H1 (cell line): ENCODE measurements around the gene HES2. TPM values are rescaled to one million over a fixed set of nuclear protein-coding genes. Genes with fewer than 3 reads are reported as not detected.
A peak's percentile ranks its signal among the peaks of the same experiment; 100 is the strongest.

Experiments
- CTCF ChIA-PET: fragments of 300-600 bp; sonication (Branson Sonifier 250); formaldehyde crosslinking; loops from one replicate; lab custom pipeline; 2021; ENCODE audit not compliant: partially characterized antibody; lab: Charles Lee
- POLR2A ChIA-PET: fragments of 300-600 bp; sonication (Branson Sonifier 250); formaldehyde crosslinking; loops from one replicate; lab custom pipeline; 2021; ENCODE audit warnings: inconsistent platforms; ENCODE audit not compliant: partially characterized antibody; lab: Charles Lee
- DNase-seq, 2 experiments: peaks; one replicate each; pipeline versions ENCODE4 v3.0.0 to v3.0.0-alpha.2; 2010 to 2022; ENCODE audit warnings: low spot score in 2 of 2, low read depth in 1 of 2, mixed read lengths in 1 of 2
- FAIRE-seq: peaks from 2 replicates; lab custom pipeline; 2011; peaks lifted over from hg19 to GRCh38; lab: Jason Lieb, UNC
- H2AFZ ChIP-seq: 2 replicates; pipeline ENCODE4 v1.8.1; 2012; ENCODE audit warnings: low read length, inconsistent platforms
- H2AK5ac ChIP-seq: 2 replicates; pipeline ENCODE4 v1.6.1; 2013; ENCODE audit warnings: low read depth, low read length
- H2BK120ac ChIP-seq: replicated peaks from 2 replicates; pipeline ENCODE3; 2013; ENCODE audit warnings: low read depth, low read length, inconsistent platforms
- H2BK12ac ChIP-seq: 2 replicates; pipeline ENCODE4 v1.6.1; 2013; ENCODE audit warnings: low read depth, low read length
- H2BK15ac ChIP-seq: 2 replicates; pipeline ENCODE4 v1.6.1; 2013; ENCODE audit warnings: low read length
- H2BK20ac ChIP-seq: 2 replicates; pipeline ENCODE4 v1.6.1; 2013; ENCODE audit warnings: low read length
- H2BK5ac ChIP-seq: 2 replicates; pipeline ENCODE4 v1.6.1; 2013; ENCODE audit warnings: low read depth, low read length
- H3K14ac ChIP-seq: 2 replicates; pipeline ENCODE4 v1.6.1; 2013; ENCODE audit warnings: inconsistent platforms; ENCODE audit not compliant: insufficient read length
- H3K18ac ChIP-seq: 2 replicates; pipeline ENCODE4 v1.6.1; 2013; ENCODE audit warnings: low read length; ENCODE audit errors: extremely low read depth
- H3K23ac ChIP-seq: 2 replicates; pipeline ENCODE4 v1.6.1; 2013; ENCODE audit warnings: inconsistent platforms; ENCODE audit not compliant: insufficient read length
- H3K23me2 ChIP-seq: 2 replicates; pipeline ENCODE4 v1.6.1; 2013; ENCODE audit warnings: low read depth, low read length
- H3K27ac ChIP-seq: 2 replicates; pipeline ENCODE4 v1.6.1; 2011; ENCODE audit warnings: low read depth, low read length, inconsistent platforms
- H3K27me3 ChIP-seq, 4 experiments: replicated peaks in 1 of 4; 1 replicate in 1 of 4; 2 replicates in 3 of 4; pipeline versions ENCODE4 v1.6.1 to v1.8.1; 2011 to 2013; ENCODE audit warnings: low read length in 3 of 4, mild to moderate bottlenecking in 3 of 4, inconsistent platforms in 2 of 4, mixed read lengths in 2 of 4, moderate library complexity in 1 of 4; ENCODE audit not compliant: control insufficient read depth in 3 of 4, insufficient read depth in 3 of 4; ENCODE audit errors: extremely low read depth in 1 of 4
- H3K36me3 ChIP-seq, 4 experiments: 2 replicates each; pipeline versions ENCODE4 v1.6.1 to v1.8.1; 2011 to 2013; ENCODE audit warnings: mild to moderate bottlenecking in 4 of 4, low read length in 3 of 4, moderate library complexity in 2 of 4, control low read depth in 1 of 4, inconsistent platforms in 1 of 4; ENCODE audit not compliant: insufficient read depth in 4 of 4, control insufficient read depth in 2 of 4
- H3K4ac ChIP-seq: replicated peaks from 2 replicates; pipeline ENCODE3; 2013; ENCODE audit warnings: low read length, low read depth, mixed read lengths, inconsistent platforms; ENCODE audit not compliant: insufficient read length
- H3K4me1 ChIP-seq, 4 experiments: replicated peaks in 1 of 4; 1 replicate in 1 of 4; 2 replicates in 3 of 4; pipeline versions ENCODE4 v1.6.1 to v1.8.1; 2011 to 2013; ENCODE audit warnings: low read length in 3 of 4, inconsistent platforms in 2 of 4, mixed read lengths in 1 of 4; ENCODE audit not compliant: insufficient read depth in 4 of 4, control insufficient read depth in 3 of 4
- H3K4me2 ChIP-seq, 2 experiments: 2 replicates each; pipeline versions ENCODE4 v1.6.1 to v1.8.1; 2011 to 2013; ENCODE audit warnings: low read depth in 2 of 2, low read length in 2 of 2, control low read depth in 1 of 2, inconsistent platforms in 1 of 2, mild to moderate bottlenecking in 1 of 2; ENCODE audit not compliant: insufficient read depth in 1 of 2
- H3K4me3 ChIP-seq, 4 experiments: fragments of 200-600, 300-600 bp in 1 of 4; sonication (generic), shearing (Covaris generic), sonication (Bioruptor Twin) in 1 of 4; 2 replicates each; pipeline versions ENCODE4 v1.5.1 to v1.8.1; 2011 to 2016; ENCODE audit warnings: low read length in 4 of 4, low read depth in 3 of 4, control low read depth in 2 of 4, inconsistent platforms in 2 of 4, mild to moderate bottlenecking in 2 of 4, mixed read lengths in 1 of 4, moderate library complexity in 1 of 4; ENCODE audit not compliant: insufficient read depth in 2 of 4; ENCODE audit errors: extremely low read depth in 1 of 4
- H3K56ac ChIP-seq: replicated peaks from 2 replicates; pipeline ENCODE3; 2013; ENCODE audit warnings: low read depth, mild to moderate bottlenecking, mixed read lengths, low read length, inconsistent platforms; ENCODE audit not compliant: insufficient read length
- H3K79me1 ChIP-seq: 2 replicates; pipeline ENCODE4 v1.6.1; 2013; ENCODE audit warnings: low read depth, low read length, control low read depth
- H3K79me2 ChIP-seq, 2 experiments: 2 replicates each; pipeline versions ENCODE4 v1.6.1 to v1.8.1; 2012 to 2013; ENCODE audit warnings: low read length in 2 of 2, mild to moderate bottlenecking in 2 of 2, inconsistent platforms in 1 of 2; ENCODE audit not compliant: insufficient read depth in 2 of 2, control insufficient read depth in 1 of 2
- H3K9ac ChIP-seq, 4 experiments: replicated peaks in 1 of 4; 1 replicate in 1 of 4; 2 replicates in 3 of 4; pipeline versions ENCODE4 v1.6.1 to v1.8.1; 2011 to 2013; ENCODE audit warnings: low read depth in 3 of 4, low read length in 3 of 4, control low read depth in 2 of 4, mild to moderate bottlenecking in 2 of 4, moderate library complexity in 2 of 4, inconsistent platforms in 1 of 4; ENCODE audit errors: extremely low read depth in 1 of 4
- H3K9me3 ChIP-seq, 2 experiments: 2 replicates each; pipeline versions ENCODE4 v1.6.1 to v1.8.1; 2012 to 2013; ENCODE audit warnings: mild to moderate bottlenecking in 2 of 2, moderate library complexity in 2 of 2, control low read depth in 1 of 2, inconsistent platforms in 1 of 2, low read depth in 1 of 2, low read length in 1 of 2, mixed read lengths in 1 of 2; ENCODE audit not compliant: insufficient read depth in 2 of 2
- H4K20me1 ChIP-seq, 2 experiments: replicated peaks in 1 of 2; 2 replicates each; pipeline versions ENCODE3 to v1.8.1; 2011 to 2013; ENCODE audit warnings: inconsistent platforms in 2 of 2, low read length in 2 of 2, mild to moderate bottlenecking in 1 of 2; ENCODE audit not compliant: insufficient read depth in 2 of 2, control insufficient read depth in 1 of 2
- H4K5ac ChIP-seq: 2 replicates; pipeline ENCODE4 v1.6.1; 2013; ENCODE audit warnings: low read length, low read depth, mixed read lengths, inconsistent platforms; ENCODE audit not compliant: insufficient read length
- H4K8ac ChIP-seq: 2 replicates; pipeline ENCODE4 v1.8.0; 2013; ENCODE audit warnings: mild to moderate bottlenecking, moderate library complexity, low read length, inconsistent platforms; ENCODE audit not compliant: insufficient read depth; ENCODE audit errors: extremely low read depth
- H4K91ac ChIP-seq: replicated peaks from 2 replicates; pipeline ENCODE3; 2013; ENCODE audit warnings: low read length, mixed read lengths, inconsistent platforms; ENCODE audit not compliant: insufficient read length
- BCL11A ChIP-seq, 2 experiments: IDR thresholded peaks; one replicate each; pipeline ENCODE4 v1.6.1; 2011; ENCODE audit warnings: low read depth in 2 of 2, low read length in 2 of 2, mild to moderate bottlenecking in 2 of 2
- EGR1 ChIP-seq: IDR thresholded peaks from 2 replicates; pipeline ENCODE4 v1.6.1; 2011; ENCODE audit warnings: low read depth, low read length, borderline replicate concordance
- KDM5A ChIP-seq: fragments of 200-600 bp; IDR thresholded peaks from 2 replicates; pipeline ENCODE4 v1.7.1; 2012; ENCODE audit warnings: mild to moderate bottlenecking, low read length, inconsistent platforms, mixed read lengths
- RAD21 ChIP-seq, 2 experiments: IDR thresholded peaks in 1 of 2; conservative IDR thresholded peaks in 1 of 2; 2 replicates each; pipeline ENCODE4 v1.6.1; 2011; ENCODE audit warnings: low read depth in 2 of 2, low read length in 2 of 2, improper control_type of control experiment in 1 of 2, inconsistent platforms in 1 of 2, mild to moderate bottlenecking in 1 of 2, moderate library complexity in 1 of 2
- SP1 ChIP-seq: IDR thresholded peaks from 2 replicates; pipeline ENCODE4 v1.6.1; 2011; ENCODE audit warnings: low read depth, low read length
- SP2 ChIP-seq: IDR thresholded peaks from 2 replicates; pipeline ENCODE4 v1.6.1; 2012; ENCODE audit warnings: mild to moderate bottlenecking, low read length, inconsistent platforms
- TEAD4 ChIP-seq: IDR thresholded peaks from 2 replicates; pipeline ENCODE4 v1.6.1; 2012; ENCODE audit warnings: low read depth, low read length, inconsistent platforms, mixed read lengths
- WGBS, 2 experiments: shearing (Covaris generic) in 1 of 2; methylation state at CpG; one replicate each; pipeline versions ENCODE4 v1.1.6 to v1.1.7; 2013 to 2015; ENCODE audit warnings: low lambda C conversion rate in 2 of 2, mixed read lengths in 2 of 2, inconsistent platforms in 1 of 2, low coverage in 1 of 2, missing lambda C conversion rate in 1 of 2; ENCODE audit not compliant: insufficient replicate concordance in 2 of 2, insufficient coverage in 1 of 2, insufficient read length in 1 of 2; ENCODE audit errors: extremely low coverage in 1 of 2, missing lambda C conversion rate in 1 of 2; 5-methylcytosine and 5-hydroxymethylcytosine counted together
- polyA plus RNA-seq, 7 experiments: library from polyadenylated mRNA; depleted of rRNA in 3 of 7; stranded (reverse) in 5 of 7; unstranded in 2 of 7; fragments of >200 nt in 5 of 7; fragments of 200-250 nt in 2 of 7; gene quantifications; 1 replicate in 5 of 7; 2 replicates in 1 of 7; 4 replicates in 1 of 7; pipeline versions ENCODE4 v1.2.1 to v1.2.3, GENCODE V29; 2011 to 2013; ENCODE audit warnings: missing spikeins in 2 of 7, mixed read lengths in 2 of 7
- total RNA-seq: library from RNA; stranded (reverse); fragmentation: NEBNext Ultra II Directional; extraction: Animal tissue kit (Norgen Biotek cat#: 25700); gene quantifications from 2 replicates; pipeline ENCODE4 v1.2.1, GENCODE V29; 2021

Gene HES2
- total and polyA plus RNA-seq, 2 of the 8 experiments (the other 6 are each of a cell fraction or from before 2014, with no cell fraction given) = 0.15 to 0.53 TPM

DNA sequence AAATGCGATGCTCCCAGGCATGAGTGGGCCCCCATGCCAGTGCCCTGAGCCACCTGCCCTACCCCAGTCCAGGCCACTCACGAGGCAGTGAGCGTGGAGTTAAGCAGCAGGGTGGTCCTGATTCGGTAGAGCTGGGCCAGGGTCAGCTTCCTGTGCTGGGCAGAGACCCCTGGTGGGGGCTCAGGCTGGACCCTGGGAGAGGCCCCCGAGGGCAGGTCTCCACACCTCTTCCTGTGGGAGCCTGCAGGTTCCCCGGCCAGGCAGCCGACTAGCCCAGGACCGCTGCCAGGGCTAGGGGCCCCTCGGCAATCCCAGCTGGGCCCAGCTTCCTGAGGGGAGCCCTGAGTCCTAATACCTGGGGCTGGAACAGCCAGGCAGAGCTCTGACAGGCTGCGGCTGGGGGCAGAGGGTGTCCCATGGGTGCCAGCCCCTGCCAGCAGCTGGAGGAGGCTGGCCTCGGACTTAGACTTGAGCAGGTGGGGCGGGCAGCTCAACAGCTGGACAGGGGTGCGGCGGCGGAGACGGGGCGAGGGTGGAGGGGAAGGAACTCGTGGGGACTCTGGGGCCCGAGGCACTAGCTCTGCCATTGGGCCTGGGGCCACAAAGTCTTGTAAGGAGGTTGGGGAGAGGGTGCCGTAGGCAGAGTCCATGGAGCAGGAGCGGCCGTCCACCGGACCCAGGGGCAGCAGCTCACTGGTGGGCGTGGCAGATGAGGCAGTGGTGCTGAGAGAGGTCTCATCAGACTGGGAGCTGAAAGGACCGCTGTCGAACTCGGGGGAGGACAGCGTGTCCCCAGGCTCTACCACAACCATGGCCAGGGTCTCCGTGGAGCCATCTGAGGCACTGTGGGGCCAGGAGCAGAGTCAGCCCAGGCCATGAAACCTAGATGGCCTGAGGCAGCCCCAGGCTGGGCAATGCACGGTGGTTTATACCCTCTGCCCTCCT lies 48.3 kb upstream of the HES2 start:
- FAIRE-seq (no peak), DNase-seq (no peak)
- no peak overlapping the region for H3K18ac ChIP-seq
- H4K5ac ChIP-seq = no peak overlapping the region
- H4K20me1 ChIP-seq = peaks cover 5 to 12% of the 10 kb centered on the region in 2 experiments
- H3K4me1 ChIP-seq = peaks cover 0 to 14% (median 9%) of the 10 kb centered on the region in 4 experiments; a peak in 6 of 7 replicates
- ChIA-PET POLR2A (interaction anchor here (0.6 to 13.7 kb wide), 6 partner anchors 17 to 275 kb away, joined by 3 to 123 read pairs (median 3); partner anchors contain the start of gene PLEKHG5), CTCF (interaction anchor here (0.5 to 4.2 kb wide), 13 partner anchors 9 to 263 kb away, joined by 3 to 31 read pairs (median 7); no protein-coding TSS in a partner anchor)
- TF ChIP-seq RAD21 (IDR thresholded peaks at IDR 0.05 in 1 of 2, conservative IDR thresholded peaks at IDR 0.05 in 1 of 2; ENCODE audit: low read depth in 2 of 2, low read length in 2 of 2) (no peak), EGR1 (no peak), TEAD4 (no peak), BCL11A (IDR thresholded peaks at IDR 0.05; ENCODE audit: low read depth in 2 of 2, low read length in 2 of 2) (no peak), SP2 (no peak), SP1 (no peak), KDM5A (no peak)
- H3K23ac ChIP-seq = no peak overlapping the region
- H3K36me3 ChIP-seq = peaks cover 5 to 24% (median 11%) of the 10 kb centered on the region in 4 experiments; a peak in 5 of 8 replicates
- H2BK20ac ChIP-seq = no peak overlapping the region
- H2BK15ac ChIP-seq = no peak overlapping the region
- no peak overlapping the region for H3K27ac ChIP-seq
- H3K4ac ChIP-seq = no peak overlapping the region
- H2AFZ ChIP-seq = no peak overlapping the region
- H3K23me2 ChIP-seq = no peaks in the 10 kb centered on the region; the same call in 1 of the 2 replicates
- H3K79me1 ChIP-seq = no peaks in the 10 kb centered on the region
- H2BK120ac ChIP-seq = no peak overlapping the region
- H2BK12ac ChIP-seq = no peak overlapping the region
- H3K4me3 ChIP-seq = no peak overlapping the region
- H4K8ac ChIP-seq = no peak overlapping the region
- no peak overlapping the region for H2AK5ac ChIP-seq
- H3K9ac ChIP-seq = no peak overlapping the region
- no peaks in the 10 kb centered on the region for H3K9me3 ChIP-seq
- no peak overlapping the region for H3K56ac ChIP-seq
- H3K14ac ChIP-seq = no peak overlapping the region
- H2BK5ac ChIP-seq = peak overlapping the region; percentile 24; the same call in 1 of the 2 replicates
- H3K4me2 ChIP-seq = no peak overlapping the region
- WGBS, 2 experiments = 93% methylated on average over 19 of the region's 30 CpGs; no CpG with 5 or more reads in 1 of the 2 experiments
- H3K79me2 ChIP-seq = no peaks in the 10 kb centered on the region
- no peak overlapping the region for H4K91ac ChIP-seq
- peaks cover 0 to 7% (median 3%) of the 10 kb centered on the region in 4 experiments; a peak in 2 of 7 replicates for H3K27me3 ChIP-seq
